Activated T-cell treated with anti-CD3 and anti-CD28 coated beads, Interleukin-2, amount 50 U/mL, for 72 hours (primary cell): ENCODE measurements around the gene PLA1A. TPM values are rescaled to one million over a fixed set of nuclear protein-coding genes. Genes with fewer than 3 reads are reported as not detected.

Experiments used
- ATAC-seq, 2 donors: fragments of 150-1000 bp; cut with Tn5 transposase; replicated peaks in 1 of 2; 2 replicates each; pipeline ENCODE4 v1.10.0; 2021; ENCODE audit warnings: moderate library complexity in 2 of 2, mild to moderate bottlenecking in 1 of 2
- DNase-seq, 2 donors: peaks; one replicate each; pipeline ENCODE4 v3.0.0; 2021 to 2022; ENCODE audit warnings: mixed read lengths in 1 of 2
- H3K27ac Mint-ChIP-seq: one replicate; pipeline ENCODE4 v1.8.0; 2022; ENCODE audit warnings: mild to moderate bottlenecking, moderate library complexity, mixed read lengths
- H3K27me3 Mint-ChIP-seq: one replicate; pipeline ENCODE4 v1.8.0; 2022; ENCODE audit warnings: low read depth, mixed read lengths
- H3K36me3 Mint-ChIP-seq, 2 donors: one replicate each; pipeline ENCODE4 v1.8.0; 2022; ENCODE audit warnings: mixed read lengths in 2 of 2, mild to moderate bottlenecking in 1 of 2; ENCODE audit not compliant: insufficient read depth in 2 of 2
- H3K4me1 Mint-ChIP-seq: one replicate; pipeline ENCODE4 v1.8.0; 2022; ENCODE audit warnings: low read depth, mixed read lengths
- H3K4me3 Mint-ChIP-seq, 2 donors: one replicate each; pipeline ENCODE4 v1.8.0; 2022; ENCODE audit warnings: mild to moderate bottlenecking in 2 of 2, mixed read lengths in 2 of 2, moderate library complexity in 2 of 2
- H3K9me3 Mint-ChIP-seq, 2 donors: one replicate each; pipeline ENCODE4 v1.8.0; 2022; ENCODE audit warnings: mixed read lengths in 2 of 2
- total RNA-seq, 2 donors: library from RNA; stranded (reverse); gene quantifications; one replicate each; pipeline ENCODE4 v1.2.3, GENCODE V29; 2022

PLA1A gene
- total RNA-seq, 2 donors from 2014 or later, result 0.79 to 1.2 TPM

GRCh38 chr3:119625451-119626153 lies 27.9 kb downstream of the PLA1A start:
- Mint-ChIP-seq H3K4me1 (peaks cover 43% of the 10 kb centered on the region), H3K36me3 (peaks cover 0 to 1% of the 10 kb centered on the region in 2 donors), H3K4me3 (no peak overlapping the region), H3K27me3 (peaks cover 32% of the 10 kb centered on the region), H3K9me3 (no peaks in the 10 kb centered on the region), H3K27ac (no peak overlapping the region)
- no peak for DNase-seq
- no peak for ATAC-seq

- Mint-ChIP-seq H3K9me3 (no peaks in the 10 kb centered on the region), H3K36me3 (peaks cover 0 to 1% of the 10 kb centered on the region in 2 donors), H3K4me1 (peaks cover 49% of the 10 kb centered on the region), H3K27ac (no peak overlapping the region), H3K27me3 (peaks cover 37% of the 10 kb centered on the region), H3K4me3 (peak overlapping the region in 1 of 2 donors; percentile 52)
- no peak for ATAC-seq
- DNase-seq, result no peak
These were observed 28.5 kb downstream of the PLA1A start for GRCh38 chr3:119626196-119626595.

- Mint-ChIP-seq H3K27me3 (peaks cover 37% of the 10 kb centered on the region), H3K36me3 (peaks cover 0 to 1% of the 10 kb centered on the region in 2 donors), H3K27ac (peak overlapping the region; percentile 62), H3K9me3 (no peaks in the 10 kb centered on the region), H3K4me3 (peak overlapping the region; percentile 62 to 83), H3K4me1 (peaks cover 49% of the 10 kb centered on the region)
- DNase-seq (peak; percentile 36 to 46), ATAC-seq (peak in 1 of 2 donors; percentile 34)
These were observed 29.8 kb downstream of the PLA1A start for GRCh38 chr3:119627461-119627860.

GRCh38 chr3:119628390-119628789 lies 30.7 kb downstream of the PLA1A start:
- Mint-ChIP-seq H3K27me3 (peaks cover 37% of the 10 kb centered on the region), H3K36me3 (peaks cover 0 to 1% of the 10 kb centered on the region in 2 donors), H3K9me3 (no peaks in the 10 kb centered on the region), H3K27ac (peak overlapping the region; percentile 74), H3K4me3 (peak overlapping the region; percentile 62 to 83), H3K4me1 (peaks cover 49% of the 10 kb centered on the region)
- ATAC-seq (peak; percentile 92 to 97), DNase-seq (peak; percentile 72 to 82)

- H3K27ac Mint-ChIP-seq, result peak overlapping the region; percentile 22
- ATAC-seq, result peak; percentile 41 to 50
These were observed 31.2 kb downstream of the PLA1A start for GRCh38 chr3:119628816-119629445.

GRCh38 chr3:119630128-119630879 lies 32.6 kb downstream of the PLA1A start:
- no peak overlapping the region for H3K27ac Mint-ChIP-seq
- no peaks in the 10 kb centered on the region for H3K9me3 Mint-ChIP-seq
- H3K27me3 Mint-ChIP-seq, result peaks cover 34% of the 10 kb centered on the region
- H3K4me1 Mint-ChIP-seq, result peaks cover 49% of the 10 kb centered on the region
- H3K4me3 Mint-ChIP-seq, result peak overlapping the region in 1 of 2 donors; percentile 34
- DNase-seq, result no peak
- ATAC-seq, result no peak
- peaks cover 0 to 1% of the 10 kb centered on the region in 2 donors for H3K36me3 Mint-ChIP-seq

More at GRCh38 chr3:119628816-119629445, 31.2 kb downstream of the PLA1A start:
- H3K36me3 Mint-ChIP-seq, result peaks cover 0 to 1% of the 10 kb centered on the region in 2 donors
- H3K4me1 Mint-ChIP-seq, result peaks cover 49% of the 10 kb centered on the region
- peak overlapping the region; percentile 62 to 83 for H3K4me3 Mint-ChIP-seq
- peak in 1 of 2 donors; percentile 12 for DNase-seq
- no peaks in the 10 kb centered on the region for H3K9me3 Mint-ChIP-seq
- peaks cover 37% of the 10 kb centered on the region for H3K27me3 Mint-ChIP-seq

- DNase-seq, result no peak
- H3K9me3 Mint-ChIP-seq, result no peaks in the 10 kb centered on the region
- H3K4me1 Mint-ChIP-seq, result peaks cover 49% of the 10 kb centered on the region
- H3K36me3 Mint-ChIP-seq, result peaks cover 0 to 1% of the 10 kb centered on the region in 2 donors
- H3K27me3 Mint-ChIP-seq, result peaks cover 28% of the 10 kb centered on the region
- ATAC-seq, result no peak
- H3K4me3 Mint-ChIP-seq, result peak overlapping the region; percentile 14 to 43
- no peak overlapping the region for H3K27ac Mint-ChIP-seq
These were observed 33.2 kb downstream of the PLA1A start for GRCh38 chr3:119630880-119631329.

GRCh38 chr3:119631516-119631915 lies 33.8 kb downstream of the PLA1A start:
- H3K4me3 Mint-ChIP-seq, result no peak overlapping the region
- peaks cover 22% of the 10 kb centered on the region for H3K27me3 Mint-ChIP-seq
- no peak overlapping the region for H3K27ac Mint-ChIP-seq
- DNase-seq (no peak), ATAC-seq (no peak)
- peaks cover 0 to 1% of the 10 kb centered on the region in 2 donors for H3K36me3 Mint-ChIP-seq
- H3K9me3 Mint-ChIP-seq, result no peaks in the 10 kb centered on the region
- peaks cover 45% of the 10 kb centered on the region for H3K4me1 Mint-ChIP-seq

- Mint-ChIP-seq H3K36me3 (peaks cover 0 to 3% of the 10 kb centered on the region in 2 donors), H3K4me3 (no peak overlapping the region), H3K4me1 (peaks cover 38% of the 10 kb centered on the region), H3K27ac (no peak overlapping the region), H3K9me3 (no peaks in the 10 kb centered on the region), H3K27me3 (peaks cover 22% of the 10 kb centered on the region)
- ATAC-seq, result no peak
- no peak for DNase-seq
These were observed 34.5 kb downstream of the PLA1A start for GRCh38 chr3:119632216-119632615.

GRCh38 chr3:119632829-119633228 lies 35.1 kb downstream of the PLA1A start:
- no peak overlapping the region for H3K27ac Mint-ChIP-seq
- peaks cover 1 to 5% of the 10 kb centered on the region in 2 donors for H3K36me3 Mint-ChIP-seq
- H3K27me3 Mint-ChIP-seq, result peaks cover 22% of the 10 kb centered on the region
- no peak overlapping the region for H3K4me3 Mint-ChIP-seq
- ATAC-seq (no peak), DNase-seq (no peak)
- H3K4me1 Mint-ChIP-seq, result peaks cover 36% of the 10 kb centered on the region
- H3K9me3 Mint-ChIP-seq, result peaks cover 1% of the 10 kb centered on the region in 2 donors

GRCh38 chr3:119635719-119636118 lies 38.0 kb downstream of the PLA1A start:
- H3K9me3 Mint-ChIP-seq, result peaks cover 4 to 5% of the 10 kb centered on the region in 2 donors
- no peak for ATAC-seq
- H3K4me1 Mint-ChIP-seq, result peaks cover 34% of the 10 kb centered on the region
- H3K36me3 Mint-ChIP-seq, result peaks cover 7 to 11% of the 10 kb centered on the region in 2 donors
- no peak overlapping the region for H3K4me3 Mint-ChIP-seq
- no peak overlapping the region for H3K27ac Mint-ChIP-seq
- peaks cover 4% of the 10 kb centered on the region for H3K27me3 Mint-ChIP-seq
- no peak for DNase-seq

GRCh38 chr3:119636249-119636648 lies 38.6 kb downstream of the PLA1A start:
- H3K9me3 Mint-ChIP-seq, result peaks cover 4 to 5% of the 10 kb centered on the region in 2 donors
- H3K36me3 Mint-ChIP-seq, result peaks cover 7 to 16% of the 10 kb centered on the region in 2 donors
- no peaks in the 10 kb centered on the region for H3K27me3 Mint-ChIP-seq
- H3K4me1 Mint-ChIP-seq, result peaks cover 29% of the 10 kb centered on the region
- H3K27ac Mint-ChIP-seq, result no peak overlapping the region
- DNase-seq (no peak), ATAC-seq (no peak)
- H3K4me3 Mint-ChIP-seq, result no peak overlapping the region
